HG02759 (cell line): ENCODE results near the gene DCUN1D1.
A peak's percentile ranks its signal among the peaks of the same experiment; 100 is the strongest.

Source experiments
- ATAC-seq: cut with Tn5 transposase; IDR thresholded peaks from one replicate; pipeline ENCODE4 v1.9.1; 2021; ENCODE audit warnings: mild to moderate bottlenecking, moderate library complexity; ENCODE audit not compliant: unreplicated experiment

Gene DCUN1D1

GRCh38 chr3:182937293-182938051, 42.9 kb downstream of the DCUN1D1 start:
- ATAC-seq = peak; percentile 88

- ATAC-seq = no peak
These were observed 43.4 kb downstream of the DCUN1D1 start for GRCh38 chr3:182936918-182937285.

GRCh38 chr3:182936239-182936917, 44.0 kb downstream of the DCUN1D1 start:
- ATAC-seq = no peak

DNA sequence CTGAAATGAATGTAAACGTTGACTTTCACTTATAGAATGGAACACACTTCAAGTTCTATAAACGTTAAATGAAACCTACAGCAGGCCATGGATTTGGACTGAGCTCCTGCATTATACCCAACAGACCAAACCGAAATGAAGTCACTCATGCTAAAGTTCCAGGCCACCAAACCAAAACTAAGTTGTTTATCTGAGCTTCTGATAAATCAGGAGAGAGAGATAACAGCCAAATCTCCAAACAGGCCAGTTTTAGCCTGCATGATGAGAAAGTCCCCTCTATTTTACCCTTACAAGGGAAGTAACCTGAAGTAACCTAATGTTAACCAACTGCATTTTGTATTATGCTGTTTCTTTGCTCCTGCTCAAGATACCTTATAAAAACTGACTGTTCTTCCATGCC, 44.5 kb downstream of the DCUN1D1 start:
- no peak for ATAC-seq

GRCh38 chr3:182925944-182926337, 54.4 kb downstream of the DCUN1D1 start:
- ATAC-seq = peak; percentile 5

- ATAC-seq = peak; percentile 91
These were observed 54.9 kb downstream of the DCUN1D1 start for GRCh38 chr3:182925330-182925943.

DNA sequence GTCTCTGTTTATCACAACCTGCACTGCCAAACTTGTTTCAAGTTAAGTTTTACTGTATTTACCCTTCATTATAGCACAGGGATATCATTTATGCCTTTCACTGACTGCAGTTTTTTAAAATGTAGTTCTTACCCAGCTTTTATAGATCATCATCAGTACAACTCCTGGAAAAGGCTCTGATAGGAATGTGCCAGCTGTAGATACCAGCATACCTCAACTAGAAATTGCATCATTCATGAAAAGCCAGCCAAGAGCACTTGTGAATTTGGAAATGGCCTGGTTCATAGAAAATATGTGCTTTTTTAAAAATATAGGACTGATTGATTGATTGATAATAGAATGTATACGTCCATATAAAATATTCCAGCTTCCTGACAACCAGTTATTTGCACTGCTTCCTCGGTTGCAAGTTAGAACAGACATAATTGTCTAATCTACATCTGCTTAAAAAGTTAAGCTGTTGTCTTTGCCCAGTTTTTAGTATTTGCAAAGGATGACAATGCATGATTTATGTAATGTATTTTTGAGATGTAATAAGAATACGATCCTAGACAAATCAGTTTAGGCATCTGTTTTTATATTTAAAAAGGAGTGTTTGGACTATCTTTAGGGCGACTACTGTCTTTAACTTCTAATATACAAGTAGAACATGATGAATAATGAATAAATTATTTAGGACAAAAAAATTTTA, 58.5 kb downstream of the DCUN1D1 start:
- ATAC-seq = no peak

DNA sequence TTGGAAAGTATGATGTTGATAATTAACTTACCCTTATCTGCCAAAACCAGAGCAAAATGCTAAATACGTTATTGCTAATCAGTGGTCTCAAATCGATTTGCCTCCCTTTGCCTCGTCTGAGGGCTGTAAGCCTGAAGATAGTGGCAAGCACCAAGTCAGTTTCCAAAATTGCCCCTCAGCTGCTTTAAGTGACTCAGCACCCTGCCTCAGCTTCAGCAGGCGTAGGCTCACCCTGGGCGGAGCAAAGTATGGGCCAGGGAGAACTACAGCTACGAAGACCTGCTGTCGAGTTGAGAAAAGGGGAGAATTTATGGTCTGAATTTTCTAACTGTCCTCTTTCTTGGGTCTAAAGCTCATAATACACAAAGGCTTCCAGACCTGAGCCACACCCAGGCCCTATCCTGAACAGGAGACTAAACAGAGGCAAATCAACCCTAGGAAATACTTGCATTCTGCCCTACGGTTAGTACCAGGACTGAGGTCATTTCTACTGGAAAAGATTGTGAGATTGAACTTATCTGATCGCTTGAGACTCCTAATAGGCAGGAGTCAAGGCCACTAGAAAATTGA, 59.7 kb downstream of the DCUN1D1 start:
- ATAC-seq = no peak

DNA sequence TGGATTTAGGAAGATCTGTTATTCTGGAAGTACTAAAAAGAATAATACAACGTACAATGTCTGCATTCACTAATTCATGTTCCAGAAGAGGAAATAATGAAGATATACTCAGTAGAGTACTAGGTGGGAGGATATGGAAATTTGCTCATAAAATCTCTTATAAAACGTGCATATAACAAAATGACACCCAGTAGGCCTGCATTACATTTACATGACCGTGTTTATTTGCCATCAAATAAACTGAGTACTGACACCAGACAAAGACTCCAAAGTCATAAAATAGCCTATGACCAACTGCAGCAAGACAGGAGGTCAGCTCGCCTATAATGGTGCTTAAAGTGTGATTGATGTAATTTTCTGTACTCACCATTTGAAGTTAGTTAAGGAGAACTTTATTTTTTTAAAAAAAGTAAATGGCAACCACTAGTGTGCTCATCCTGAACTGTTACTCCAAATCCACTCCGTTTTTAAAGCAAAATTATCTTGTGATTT, 60.4 kb downstream of the DCUN1D1 start:
- ATAC-seq = no peak

DNA sequence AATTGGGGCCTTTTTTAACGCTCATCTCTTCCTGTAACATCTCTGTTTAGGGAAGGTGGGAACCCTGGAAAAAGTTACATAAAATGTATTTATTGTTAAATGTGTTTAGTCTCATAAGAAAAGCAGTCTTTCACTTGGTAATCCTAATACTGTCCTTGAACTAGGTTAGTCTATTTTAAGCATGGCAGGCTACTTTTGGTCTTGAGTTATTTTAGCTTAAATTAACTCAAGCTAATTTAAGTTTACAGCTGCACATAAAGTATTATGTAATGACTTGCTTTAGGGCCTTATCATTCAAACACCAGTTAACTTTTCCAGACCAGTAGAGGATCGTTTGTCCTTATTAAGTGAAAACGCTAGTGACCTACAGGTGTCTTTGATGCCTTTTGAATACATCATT, 63.2 kb downstream of the DCUN1D1 start:
- ATAC-seq = no peak

DNA sequence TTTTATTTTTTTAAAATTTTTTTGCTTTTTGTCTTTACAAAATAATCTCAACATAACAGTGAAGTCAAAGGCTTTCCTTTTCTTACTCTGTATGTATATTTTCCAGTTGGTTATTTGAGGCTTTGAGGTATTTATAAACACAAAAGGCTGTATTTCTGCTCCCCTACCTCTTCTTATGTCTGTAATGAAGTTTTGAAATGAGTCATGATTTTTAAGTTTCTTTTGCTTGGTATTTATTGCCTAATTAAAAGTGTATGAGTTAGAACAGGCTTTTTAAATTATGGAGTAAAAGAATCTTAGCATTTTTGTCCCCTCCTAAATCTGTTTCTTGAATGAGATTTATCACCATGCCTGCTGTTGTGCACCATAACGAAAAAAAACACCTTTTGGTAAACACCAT, 66.0 kb downstream of the DCUN1D1 start:
- peak; percentile 44 for ATAC-seq

- peak; percentile 87 for ATAC-seq
These were observed 66.4 kb downstream of the DCUN1D1 start for GRCh38 chr3:182913889-182914288.

- no peak for ATAC-seq
These were observed 67.9 kb downstream of the DCUN1D1 start for GRCh38 chr3:182912474-182912873.

- ATAC-seq = no peak
These were observed 68.6 kb downstream of the DCUN1D1 start for GRCh38 chr3:182911782-182912111.

DNA sequence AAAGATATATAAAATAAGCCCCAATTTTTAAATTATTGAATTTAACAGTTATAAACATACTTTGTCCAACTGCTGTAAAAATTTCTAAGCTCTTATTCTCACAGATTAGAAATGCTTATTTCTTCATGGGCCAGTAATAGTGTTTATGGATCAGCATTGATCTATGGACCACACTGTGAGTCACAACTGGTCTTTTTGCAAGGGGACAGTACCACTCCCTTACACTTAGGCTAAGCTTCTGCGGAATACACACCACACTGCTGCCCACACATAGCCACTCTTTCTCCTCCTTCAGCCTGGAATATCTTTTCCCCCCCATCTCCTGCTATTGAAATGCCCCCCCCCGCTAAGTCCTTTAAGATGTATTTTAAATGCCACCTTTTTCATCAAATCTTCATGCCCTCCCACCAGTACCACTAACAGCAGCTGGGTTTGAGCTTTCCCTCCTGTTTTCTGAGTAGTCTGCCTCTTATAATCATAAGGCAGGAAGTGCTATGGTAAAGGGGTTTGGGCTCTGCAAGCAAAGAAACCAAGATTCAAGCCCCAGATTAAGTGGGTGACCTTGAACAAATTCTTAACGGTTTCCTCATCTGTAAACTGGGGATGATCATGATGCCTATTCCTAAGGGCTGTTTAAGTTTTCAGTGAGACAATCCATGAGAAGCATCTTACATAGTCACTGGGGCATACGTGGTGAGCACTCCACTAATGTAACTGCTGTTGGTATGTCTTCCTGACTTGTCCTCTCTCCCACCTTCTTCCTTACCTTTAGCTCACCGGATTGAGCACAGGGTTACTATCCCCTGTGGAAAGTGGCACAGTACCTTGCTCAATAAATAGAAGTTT, 69.2 kb downstream of the DCUN1D1 start:
- ATAC-seq = no peak

DNA sequence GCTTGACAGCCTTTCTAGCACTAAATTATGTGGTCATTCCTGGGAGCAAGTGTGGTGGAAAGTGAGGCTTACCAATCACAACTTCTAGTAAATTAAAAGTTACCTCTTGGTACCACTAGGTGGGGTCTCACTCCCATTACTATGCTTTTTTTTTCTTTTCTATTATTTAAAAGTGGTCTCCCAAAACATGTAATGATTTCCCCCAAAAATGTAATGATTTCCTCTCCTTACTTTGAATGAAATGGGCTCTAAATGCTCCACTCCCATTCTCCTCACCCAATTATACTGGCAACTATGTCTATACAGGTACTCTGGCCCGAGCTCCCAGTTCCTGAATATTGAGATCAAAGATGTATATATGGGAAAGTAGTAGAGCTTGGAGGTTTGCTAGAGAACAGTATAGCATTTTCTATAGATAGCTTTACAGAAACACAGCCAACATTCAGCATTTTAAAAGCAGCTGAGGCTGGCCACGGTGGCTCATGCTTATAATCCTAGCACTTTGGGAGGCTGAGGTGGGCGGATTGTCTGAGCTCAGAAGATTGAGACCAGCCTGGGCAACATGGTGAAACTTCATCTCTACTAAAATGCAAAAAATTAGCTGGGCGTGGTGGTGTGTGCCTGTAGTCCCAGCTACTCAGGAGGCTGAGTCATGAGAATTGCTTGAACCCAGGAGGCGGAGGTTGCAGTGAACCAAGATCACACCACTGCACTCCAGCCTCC, 70.9 kb downstream of the DCUN1D1 start:
- ATAC-seq = no peak

- no peak for ATAC-seq
These were observed 71.9 kb downstream of the DCUN1D1 start for GRCh38 chr3:182908471-182908870.

DNA sequence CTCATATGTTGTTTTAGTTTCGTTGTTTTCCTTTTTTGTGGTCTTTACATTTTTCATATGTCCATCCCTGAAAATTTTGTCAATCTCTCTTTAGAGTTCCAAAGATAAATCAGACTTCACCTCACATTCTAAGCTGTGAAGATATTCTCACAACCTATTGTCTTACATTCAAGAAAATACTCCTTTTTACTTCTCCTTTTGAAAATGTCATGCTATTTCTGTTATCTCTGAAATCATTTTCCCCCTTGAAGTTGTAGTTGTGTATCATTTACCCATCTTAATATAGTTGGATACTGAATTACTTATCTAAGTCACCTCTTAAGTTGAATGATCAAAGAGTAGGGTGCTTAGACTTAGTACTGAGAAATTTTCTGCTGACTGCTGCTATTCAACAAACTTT, 74.3 kb downstream of the DCUN1D1 start:
- peak; percentile 50 for ATAC-seq

GRCh38 chr3:182905623-182906022, 74.7 kb downstream of the DCUN1D1 start:
- peak; percentile 18 for ATAC-seq

- ATAC-seq = no peak
These were observed 76.2 kb downstream of the DCUN1D1 start for GRCh38 chr3:182904164-182904563.
